ENCODE data around the gene NEDD4L.
A peak's percentile ranks its signal among the peaks of the same experiment; 100 is the strongest.

Gene NEDD4L

DNA sequence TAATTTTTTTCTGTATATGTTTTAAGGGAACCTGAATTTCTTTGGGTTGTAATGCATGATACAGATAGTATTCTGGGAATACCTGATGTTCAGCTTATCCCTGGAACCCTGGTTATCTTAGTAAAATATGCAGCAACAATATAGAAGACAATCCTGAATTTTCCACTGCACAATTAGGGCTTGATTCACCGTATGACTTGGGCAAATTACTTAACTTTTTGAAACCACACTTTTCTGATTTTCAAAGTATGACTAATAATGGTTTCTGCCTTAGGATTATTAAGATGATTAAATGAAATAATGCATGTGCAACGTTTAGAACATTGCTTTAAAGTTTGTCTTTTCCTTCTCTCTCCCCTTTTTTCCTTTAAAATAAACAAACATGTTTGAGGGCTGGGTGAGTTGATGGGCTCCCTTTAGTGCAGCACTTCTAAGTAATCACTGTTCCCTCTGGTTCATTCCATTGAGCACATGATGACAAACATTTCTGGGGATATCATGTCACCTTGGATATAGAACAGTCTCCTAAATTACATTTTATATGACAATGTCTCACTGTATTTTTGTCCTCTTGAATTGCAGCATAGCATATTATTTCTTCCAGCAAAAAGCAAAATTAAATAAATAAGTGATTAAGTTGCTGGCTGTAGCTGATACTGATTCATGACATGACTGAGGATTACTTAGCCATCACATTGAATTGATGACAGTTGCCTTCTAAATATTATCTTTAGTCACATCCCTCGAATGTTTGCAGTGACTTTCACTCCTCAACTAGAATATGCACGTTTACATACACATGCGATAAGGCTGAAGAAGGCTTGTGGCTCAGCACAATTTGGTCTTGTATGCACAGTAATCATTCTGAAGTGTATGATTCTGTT lies 254.5 kb downstream of the NEDD4L start:
- Histone ChIP-seq H3K9me3 (ENCODE audit: control insufficient read depth, insufficient read depth, low read depth, low read length) (no peaks in the 10 kb centered on the region), H3K27ac (ENCODE audit: extremely low read depth, low read depth, low read length) (no peak overlapping the region), H3K4me1 (ENCODE audit: control insufficient read depth, insufficient read depth, low read length) (peaks cover 12% of the 10 kb centered on the region), H3K36me3 (ENCODE audit: control insufficient read depth in 2 of 2, insufficient read depth in 1 of 2, low read length in 2 of 2) (no peaks in the 10 kb centered on the region), H3K4me3 (ENCODE audit: low read depth, low read length) (no peak overlapping the region)
- ChIA-PET CTCF (interaction anchor here (0.8 to 1.5 kb wide), 2 partner anchors 16 to 117 kb away, joined by 3 read pairs; no protein-coding TSS in a partner anchor), POLR2A (no interaction called here)
- TF ChIP-seq, protein P1, sequence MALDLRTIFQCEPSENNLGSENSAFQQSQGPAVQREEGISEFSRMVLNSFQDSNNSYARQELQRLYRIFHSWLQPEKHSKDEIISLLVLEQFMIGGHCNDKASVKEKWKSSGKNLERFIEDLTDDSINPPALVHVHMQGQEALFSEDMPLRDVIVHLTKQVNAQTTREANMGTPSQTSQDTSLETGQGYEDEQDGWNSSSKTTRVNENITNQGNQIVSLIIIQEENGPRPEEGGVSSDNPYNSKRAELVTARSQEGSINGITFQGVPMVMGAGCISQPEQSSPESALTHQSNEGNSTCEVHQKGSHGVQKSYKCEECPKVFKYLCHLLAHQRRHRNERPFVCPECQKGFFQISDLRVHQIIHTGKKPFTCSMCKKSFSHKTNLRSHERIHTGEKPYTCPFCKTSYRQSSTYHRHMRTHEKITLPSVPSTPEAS (tag by site-specific recombination; IDR thresholded peaks at IDR 0.05) = no peak
- TF ChIP-seq, protein P2, sequence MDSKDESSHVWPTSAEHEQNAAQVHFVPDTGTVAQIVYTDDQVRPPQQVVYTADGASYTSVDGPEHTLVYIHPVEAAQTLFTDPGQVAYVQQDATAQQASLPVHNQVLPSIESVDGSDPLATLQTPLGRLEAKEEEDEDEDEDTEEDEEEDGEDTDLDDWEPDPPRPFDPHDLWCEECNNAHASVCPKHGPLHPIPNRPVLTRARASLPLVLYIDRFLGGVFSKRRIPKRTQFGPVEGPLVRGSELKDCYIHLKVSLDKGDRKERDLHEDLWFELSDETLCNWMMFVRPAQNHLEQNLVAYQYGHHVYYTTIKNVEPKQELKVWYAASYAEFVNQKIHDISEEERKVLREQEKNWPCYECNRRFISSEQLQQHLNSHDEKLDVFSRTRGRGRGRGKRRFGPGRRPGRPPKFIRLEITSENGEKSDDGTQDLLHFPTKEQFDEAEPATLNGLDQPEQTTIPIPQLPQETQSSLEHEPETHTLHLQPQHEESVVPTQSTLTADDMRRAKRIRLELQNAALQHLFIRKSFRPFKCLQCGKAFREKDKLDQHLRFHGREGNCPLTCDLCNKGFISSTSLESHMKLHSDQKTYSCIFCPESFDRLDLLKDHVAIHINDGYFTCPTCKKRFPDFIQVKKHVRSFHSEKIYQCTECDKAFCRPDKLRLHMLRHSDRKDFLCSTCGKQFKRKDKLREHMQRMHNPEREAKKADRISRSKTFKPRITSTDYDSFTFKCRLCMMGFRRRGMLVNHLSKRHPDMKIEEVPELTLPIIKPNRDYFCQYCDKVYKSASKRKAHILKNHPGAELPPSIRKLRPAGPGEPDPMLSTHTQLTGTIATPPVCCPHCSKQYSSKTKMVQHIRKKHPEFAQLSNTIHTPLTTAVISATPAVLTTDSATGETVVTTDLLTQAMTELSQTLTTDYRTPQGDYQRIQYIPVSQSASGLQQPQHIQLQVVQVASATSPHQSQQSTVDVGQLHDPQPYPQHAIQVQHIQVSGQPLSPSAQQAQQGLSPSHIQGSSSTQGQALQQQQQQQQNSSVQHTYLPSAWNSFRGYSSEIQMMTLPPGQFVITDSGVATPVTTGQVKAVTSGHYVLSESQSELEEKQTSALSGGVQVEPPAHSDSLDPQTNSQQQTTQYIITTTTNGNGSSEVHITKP (tag by site-specific recombination; IDR thresholded peaks at IDR 0.05) = 0 out of 2 replicates have a peak, but pooled peaks have one; percentile 24
- TF ChIP-seq, protein P3, sequence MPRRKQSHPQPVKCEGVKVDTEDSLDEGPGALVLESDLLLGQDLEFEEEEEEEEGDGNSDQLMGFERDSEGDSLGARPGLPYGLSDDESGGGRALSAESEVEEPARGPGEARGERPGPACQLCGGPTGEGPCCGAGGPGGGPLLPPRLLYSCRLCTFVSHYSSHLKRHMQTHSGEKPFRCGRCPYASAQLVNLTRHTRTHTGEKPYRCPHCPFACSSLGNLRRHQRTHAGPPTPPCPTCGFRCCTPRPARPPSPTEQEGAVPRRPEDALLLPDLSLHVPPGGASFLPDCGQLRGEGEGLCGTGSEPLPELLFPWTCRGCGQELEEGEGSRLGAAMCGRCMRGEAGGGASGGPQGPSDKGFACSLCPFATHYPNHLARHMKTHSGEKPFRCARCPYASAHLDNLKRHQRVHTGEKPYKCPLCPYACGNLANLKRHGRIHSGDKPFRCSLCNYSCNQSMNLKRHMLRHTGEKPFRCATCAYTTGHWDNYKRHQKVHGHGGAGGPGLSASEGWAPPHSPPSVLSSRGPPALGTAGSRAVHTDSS (tag by site-specific recombination; IDR thresholded peaks at IDR 0.05) = no peak
- TF ChIP-seq, protein P4, sequence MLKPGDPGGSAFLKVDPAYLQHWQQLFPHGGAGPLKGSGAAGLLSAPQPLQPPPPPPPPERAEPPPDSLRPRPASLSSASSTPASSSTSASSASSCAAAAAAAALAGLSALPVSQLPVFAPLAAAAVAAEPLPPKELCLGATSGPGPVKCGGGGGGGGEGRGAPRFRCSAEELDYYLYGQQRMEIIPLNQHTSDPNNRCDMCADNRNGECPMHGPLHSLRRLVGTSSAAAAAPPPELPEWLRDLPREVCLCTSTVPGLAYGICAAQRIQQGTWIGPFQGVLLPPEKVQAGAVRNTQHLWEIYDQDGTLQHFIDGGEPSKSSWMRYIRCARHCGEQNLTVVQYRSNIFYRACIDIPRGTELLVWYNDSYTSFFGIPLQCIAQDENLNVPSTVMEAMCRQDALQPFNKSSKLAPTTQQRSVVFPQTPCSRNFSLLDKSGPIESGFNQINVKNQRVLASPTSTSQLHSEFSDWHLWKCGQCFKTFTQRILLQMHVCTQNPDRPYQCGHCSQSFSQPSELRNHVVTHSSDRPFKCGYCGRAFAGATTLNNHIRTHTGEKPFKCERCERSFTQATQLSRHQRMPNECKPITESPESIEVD (tag by site-specific recombination; IDR thresholded peaks at IDR 0.05) = peak; percentile 25; the same call in 1 of the 2 replicates

DNA sequence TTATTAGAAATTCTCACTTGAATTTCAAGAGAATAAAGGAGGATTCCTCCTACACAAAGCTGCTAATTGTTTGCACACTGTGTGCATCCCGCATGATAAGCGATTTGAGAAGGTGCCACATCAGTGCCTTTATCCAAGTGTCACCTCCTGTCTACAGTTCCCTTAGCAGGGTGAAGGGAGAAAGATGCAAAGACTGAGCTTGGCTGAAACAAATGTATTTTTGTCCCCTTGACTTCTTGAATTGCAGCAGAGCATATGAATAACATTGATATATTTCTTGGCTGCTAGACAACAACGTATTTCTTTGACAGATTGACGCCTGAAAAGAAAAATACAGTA lies 255.1 kb downstream of the NEDD4L start:
- ChIA-PET POLR2A (no interaction called here), CTCF (interaction anchor here (1.5 kb wide), 1 partner anchor 118 kb away, joined by 3 read pairs; no protein-coding TSS in a partner anchor)
- H3K27ac ChIP-seq (ENCODE audit: extremely low read depth, low read depth, low read length) = no peak overlapping the region
- no peak overlapping the region for H3K4me3 ChIP-seq (ENCODE audit: low read depth, low read length)
- H3K9me3 ChIP-seq (ENCODE audit: control insufficient read depth, insufficient read depth, low read depth, low read length) = no peaks in the 10 kb centered on the region
- H3K36me3 ChIP-seq (ENCODE audit: control insufficient read depth in 2 of 2, insufficient read depth in 1 of 2, low read length in 2 of 2) = no peaks in the 10 kb centered on the region
- peaks cover 11% of the 10 kb centered on the region; the same call in 1 of the 2 replicates for H3K4me1 ChIP-seq (ENCODE audit: control insufficient read depth, insufficient read depth, low read length)
- TF ChIP-seq KLF7 (tag by site-specific recombination; IDR thresholded peaks at IDR 0.05; ENCODE audit: borderline replicate concordance) = no peak
- TF ChIP-seq ZNF785 (tag by site-specific recombination; IDR thresholded peaks at IDR 0.05) = no peak
- TF ChIP-seq ZNF292 (tag by site-specific recombination; IDR thresholded peaks at IDR 0.05; ENCODE audit: borderline replicate concordance, low read depth) = no peak
- TF ChIP-seq, protein P5, sequence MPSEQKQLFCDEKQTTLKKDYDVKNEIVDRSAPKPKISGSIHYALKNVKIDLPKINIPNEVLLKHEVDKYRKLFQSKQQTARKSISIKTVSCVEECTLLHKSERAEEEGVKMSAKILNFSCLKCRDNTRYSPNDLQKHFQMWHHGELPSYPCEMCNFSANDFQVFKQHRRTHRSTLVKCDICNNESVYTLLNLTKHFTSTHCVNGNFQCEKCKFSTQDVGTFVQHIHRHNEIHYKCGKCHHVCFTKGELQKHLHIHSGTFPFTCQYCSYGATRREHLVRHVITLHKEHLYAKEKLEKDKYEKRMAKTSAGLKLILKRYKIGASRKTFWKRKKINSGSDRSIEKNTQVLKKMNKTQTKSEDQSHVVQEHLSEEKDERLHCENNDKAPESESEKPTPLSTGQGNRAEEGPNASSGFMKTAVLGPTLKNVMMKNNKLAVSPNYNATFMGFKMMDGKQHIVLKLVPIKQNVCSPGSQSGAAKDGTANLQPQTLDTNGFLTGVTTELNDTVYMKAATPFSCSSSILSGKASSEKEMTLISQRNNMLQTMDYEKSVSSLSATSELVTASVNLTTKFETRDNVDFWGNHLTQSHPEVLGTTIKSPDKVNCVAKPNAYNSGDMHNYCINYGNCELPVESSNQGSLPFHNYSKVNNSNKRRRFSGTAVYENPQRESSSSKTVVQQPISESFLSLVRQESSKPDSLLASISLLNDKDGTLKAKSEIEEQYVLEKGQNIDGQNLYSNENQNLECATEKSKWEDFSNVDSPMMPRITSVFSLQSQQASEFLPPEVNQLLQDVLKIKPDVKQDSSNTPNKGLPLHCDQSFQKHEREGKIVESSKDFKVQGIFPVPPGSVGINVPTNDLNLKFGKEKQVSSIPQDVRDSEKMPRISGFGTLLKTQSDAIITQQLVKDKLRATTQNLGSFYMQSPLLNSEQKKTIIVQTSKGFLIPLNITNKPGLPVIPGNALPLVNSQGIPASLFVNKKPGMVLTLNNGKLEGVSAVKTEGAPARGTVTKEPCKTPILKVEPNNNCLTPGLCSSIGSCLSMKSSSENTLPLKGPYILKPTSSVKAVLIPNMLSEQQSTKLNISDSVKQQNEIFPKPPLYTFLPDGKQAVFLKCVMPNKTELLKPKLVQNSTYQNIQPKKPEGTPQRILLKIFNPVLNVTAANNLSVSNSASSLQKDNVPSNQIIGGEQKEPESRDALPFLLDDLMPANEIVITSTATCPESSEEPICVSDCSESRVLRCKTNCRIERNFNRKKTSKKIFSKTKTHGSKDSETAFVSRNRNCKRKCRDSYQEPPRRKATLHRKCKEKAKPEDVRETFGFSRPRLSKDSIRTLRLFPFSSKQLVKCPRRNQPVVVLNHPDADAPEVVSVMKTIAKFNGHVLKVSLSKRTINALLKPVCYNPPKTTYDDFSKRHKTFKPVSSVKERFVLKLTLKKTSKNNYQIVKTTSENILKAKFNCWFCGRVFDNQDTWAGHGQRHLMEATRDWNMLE (tag by site-specific recombination; conservative IDR thresholded peaks at IDR 0.05; ENCODE audit: low read depth) = no peak
- no peak for TF ChIP-seq ZNF521 (tag by site-specific recombination; IDR thresholded peaks at IDR 0.05)
- no peak for TF ChIP-seq ZNF626 (tag by site-specific recombination; IDR thresholded peaks at IDR 0.05)
- TF ChIP-seq ZNF555 (tag by site-specific recombination; conservative IDR thresholded peaks at IDR 0.05) = no peak
- TF ChIP-seq ZNF530 (tag by site-specific recombination; IDR thresholded peaks at IDR 0.05; ENCODE audit: low read depth) = no peak
- TF ChIP-seq ZNF776 (tag by site-specific recombination; IDR thresholded peaks at IDR 0.05; ENCODE audit: borderline replicate concordance) = no peak
- TF ChIP-seq BCL11B (tag by site-specific recombination; IDR thresholded peaks at IDR 0.05; ENCODE audit: low read depth) = no peak
- TF ChIP-seq ZNF37A (tag by site-specific recombination; IDR thresholded peaks at IDR 0.05) = no peak
- no peak for TF ChIP-seq ZNF623 (tag by site-specific recombination; IDR thresholded peaks at IDR 0.05)
- TF ChIP-seq ZFP69B (tag by site-specific recombination; IDR thresholded peaks at IDR 0.05) = no peak
- TF ChIP-seq, protein P6, sequence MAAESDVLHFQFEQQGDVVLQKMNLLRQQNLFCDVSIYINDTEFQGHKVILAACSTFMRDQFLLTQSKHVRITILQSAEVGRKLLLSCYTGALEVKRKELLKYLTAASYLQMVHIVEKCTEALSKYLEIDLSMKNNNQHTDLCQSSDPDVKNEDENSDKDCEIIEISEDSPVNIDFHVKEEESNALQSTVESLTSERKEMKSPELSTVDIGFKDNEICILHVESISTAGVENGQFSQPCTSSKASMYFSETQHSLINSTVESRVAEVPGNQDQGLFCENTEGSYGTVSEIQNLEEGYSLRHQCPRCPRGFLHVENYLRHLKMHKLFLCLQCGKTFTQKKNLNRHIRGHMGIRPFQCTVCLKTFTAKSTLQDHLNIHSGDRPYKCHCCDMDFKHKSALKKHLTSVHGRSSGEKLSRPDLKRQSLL (tag by site-specific recombination; IDR thresholded peaks at IDR 0.05) = no peak
